CD4-positive, alpha-beta T cell treated with Interleukin-2 at 100 ng/mL for 4 hours (primary cell): ENCODE results near the gene RPS6KA5.

Experiments used
- DNase-seq: peaks from one replicate; pipeline ENCODE4 v3.0.0-alpha.2; 2020; ENCODE audit warnings: low spot score

The RPS6KA5 gene

DNA sequence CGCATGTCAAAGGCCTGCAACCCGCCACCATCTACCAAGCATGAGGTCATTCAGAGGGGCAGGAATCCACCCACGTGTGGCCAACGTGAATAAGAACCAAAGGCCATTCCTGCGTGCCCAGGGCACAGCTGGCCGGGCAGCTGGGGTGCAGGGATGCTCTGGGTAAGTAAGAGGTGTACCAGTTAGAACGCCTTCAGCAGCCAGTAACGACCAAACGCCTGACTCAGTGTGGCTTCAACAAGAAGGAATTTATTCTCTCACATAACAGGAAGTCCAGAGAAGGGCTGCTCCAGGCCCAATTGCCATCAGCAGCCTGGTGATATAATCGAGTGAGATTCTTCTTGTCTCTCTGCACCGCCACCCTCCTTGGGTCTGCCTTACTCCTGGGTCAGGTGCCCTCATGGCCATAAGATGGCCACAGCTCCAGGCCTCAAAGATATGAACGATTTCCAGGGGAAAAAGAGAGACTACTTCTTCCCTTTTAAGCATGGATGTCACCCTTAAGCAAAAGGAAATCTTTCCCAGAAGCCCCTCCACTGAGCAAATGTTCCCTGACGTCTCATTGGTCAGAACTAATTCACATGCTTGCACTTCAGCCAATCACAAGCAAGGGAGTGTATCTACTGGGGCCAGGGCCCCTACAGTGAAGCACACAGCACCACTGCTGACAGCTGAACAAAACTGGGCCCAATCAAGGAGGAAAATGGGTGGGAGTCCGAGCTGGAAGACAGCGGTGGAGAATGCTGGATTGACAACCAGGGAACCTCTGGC is 251.5 kb downstream of the RPS6KA5 start:
- no peak for DNase-seq

DNA sequence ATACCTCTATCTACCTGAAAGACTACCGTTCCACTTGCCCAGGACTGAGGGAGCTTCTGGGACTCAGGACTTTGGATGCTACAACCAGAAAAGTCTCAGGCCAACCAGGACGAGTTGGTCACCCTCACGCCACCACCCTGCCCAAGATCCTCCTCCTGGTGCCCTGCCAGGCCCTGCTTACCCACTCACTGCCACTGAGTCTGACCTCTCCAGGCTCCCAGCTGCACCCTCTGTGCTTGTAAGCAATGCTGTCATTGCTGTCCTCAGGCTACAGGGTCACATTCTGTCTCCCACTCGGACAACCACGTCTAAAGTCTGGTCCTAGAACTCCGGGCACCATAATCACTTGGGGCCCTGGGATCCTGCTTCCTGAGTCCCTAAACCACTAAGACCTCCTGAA is 253.4 kb downstream of the RPS6KA5 start:
- no peak for DNase-seq

DNA sequence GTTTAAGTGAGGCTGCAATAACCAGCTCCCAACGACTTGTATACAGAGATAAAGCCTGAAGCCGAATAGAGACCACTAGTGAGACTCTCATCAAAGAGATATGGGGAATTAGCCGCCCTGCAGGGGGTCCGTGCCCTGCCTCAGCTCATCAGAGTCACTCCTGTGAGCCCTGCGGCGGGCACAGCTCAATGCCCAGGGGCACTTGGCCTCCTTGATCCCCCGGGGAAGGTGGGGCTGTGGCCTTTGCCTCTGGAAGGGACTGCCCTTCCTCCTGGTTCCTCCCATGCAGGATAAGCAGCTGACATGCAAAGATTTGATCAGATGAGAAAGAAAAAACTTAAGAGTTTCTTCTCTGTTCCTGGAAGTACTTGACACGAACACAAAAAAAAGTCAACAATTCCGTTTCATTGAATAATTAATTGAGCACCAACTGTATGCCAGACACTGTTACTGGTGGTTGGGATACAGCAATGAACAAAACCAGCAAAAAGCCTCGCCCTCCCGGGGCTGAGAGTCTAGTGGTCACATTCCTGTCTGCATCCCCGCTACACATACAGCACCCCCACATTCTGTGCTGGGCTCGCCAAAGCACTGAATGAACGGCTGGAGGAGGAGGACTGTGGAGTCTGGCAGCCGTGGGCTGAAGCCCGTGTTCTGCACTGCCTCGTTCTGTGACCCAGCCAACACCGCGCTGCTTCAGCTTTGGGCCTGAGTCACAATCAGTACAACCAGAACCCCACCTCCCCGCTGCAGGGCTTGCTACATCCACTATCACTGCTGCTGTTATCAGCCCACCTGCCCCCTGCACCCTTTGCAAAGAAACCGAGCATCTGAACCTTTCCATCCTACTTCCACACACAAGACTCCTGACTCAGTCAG is 254.5 kb downstream of the RPS6KA5 start:
- DNase-seq, result no peak

DNA sequence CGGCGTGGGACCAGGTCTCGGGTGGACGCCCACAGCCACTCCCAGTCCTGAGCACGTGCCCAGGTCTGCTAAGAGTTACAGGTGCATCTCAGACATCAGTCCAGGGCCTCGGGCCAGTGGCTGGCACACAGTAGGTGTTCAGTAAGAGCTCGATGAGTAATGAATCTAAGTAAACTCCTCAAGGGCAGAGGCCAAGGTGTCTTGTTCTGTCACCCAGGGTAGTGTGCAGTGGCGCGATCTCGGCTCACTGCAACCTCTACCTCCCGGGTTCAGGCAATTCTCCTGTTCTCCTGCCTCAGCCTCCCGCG is 255.4 kb downstream of the RPS6KA5 start:
- DNase-seq, result no peak

GRCh38 chr14:90804292-90805083 is 256.0 kb downstream of the RPS6KA5 start:
- no peak for DNase-seq

DNA sequence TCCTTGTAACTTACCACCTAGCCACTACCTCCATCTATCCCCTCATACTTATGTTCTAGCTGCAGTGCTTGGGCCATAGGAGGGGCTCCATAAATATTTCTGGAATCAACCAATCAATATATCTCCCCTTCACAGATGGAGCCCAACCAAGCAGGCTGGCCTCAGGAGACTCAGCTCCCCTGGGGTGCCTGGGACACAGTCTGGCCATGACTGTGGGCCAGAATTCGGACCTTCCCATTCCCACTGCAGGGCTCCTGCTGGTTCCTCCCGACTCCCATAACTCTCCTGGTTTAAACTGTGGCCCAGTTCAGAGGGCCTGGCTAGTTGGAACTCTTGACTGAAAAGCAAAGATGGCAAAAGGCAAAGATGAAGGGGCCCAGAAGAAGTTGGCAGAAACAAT is 257.2 kb downstream of the RPS6KA5 start:
- no peak for DNase-seq

GRCh38 chr14:90799420-90799819 is 261.0 kb downstream of the RPS6KA5 start:
- DNase-seq, result no peak

DNA sequence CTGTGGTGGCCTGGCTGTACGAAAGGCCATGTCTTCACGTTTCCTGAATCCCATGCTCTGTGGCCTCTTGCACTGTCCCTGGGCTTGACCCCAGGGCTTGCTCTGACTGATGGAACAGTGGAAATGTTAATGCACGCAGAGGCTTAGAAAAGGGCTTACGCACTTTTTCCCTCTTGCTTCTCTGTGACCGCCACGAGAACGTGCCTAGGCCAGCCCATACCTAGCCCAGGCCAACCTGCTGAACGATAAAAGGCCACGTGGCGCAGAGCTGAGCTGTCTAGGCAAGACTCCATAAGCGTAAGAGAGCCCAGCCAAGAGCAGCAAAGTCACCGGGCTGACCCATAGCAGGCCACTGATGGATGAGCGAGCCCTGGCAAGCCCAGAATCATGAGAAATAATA is 262.5 kb downstream of the RPS6KA5 start:
- DNase-seq, result no peak
